RCC 7860 (cell line): ENCODE results near the gene GPR132.

Experiments
- DNase-seq: peaks from one replicate; pipeline ENCODE4 v3.0.0-alpha.2; 2015; ENCODE audit warnings: low spot score
- FAIRE-seq: peaks from 2 replicates; lab custom pipeline; 2012; peaks lifted over from hg19 to GRCh38; lab: Jason Lieb, UNC

GPR132 gene

GRCh38 chr14:105005929-105006830, 59.0 kb downstream of the GPR132 start:
- no peak for FAIRE-seq
- DNase-seq, result no peak

GRCh38 chr14:105005329-105005928, 59.8 kb downstream of the GPR132 start:
- no peak for DNase-seq
- FAIRE-seq, result no peak
